Neuronal stem cell (in vitro differentiated cells): ENCODE data around the gene THRAP3.

ENCODE experiments used
- DNase-seq: peaks from one replicate; pipeline ENCODE4 v3.0.0-alpha.2; 2013; ENCODE audit warnings: low spot score
- H2AFZ ChIP-seq: one replicate; pipeline ENCODE4 v1.6.1; 2013; ENCODE audit warnings: mild to moderate bottlenecking, low read length, inconsistent platforms
- H2AK5ac ChIP-seq: 2 replicates; pipeline ENCODE4 v1.6.1; 2013; ENCODE audit warnings: low read depth, mild to moderate bottlenecking, inconsistent platforms, low read length, moderate library complexity, mixed read lengths
- H2BK120ac ChIP-seq: 2 replicates; pipeline ENCODE4 v1.6.1; 2013; ENCODE audit warnings: low read depth, mild to moderate bottlenecking, inconsistent platforms, low read length, moderate library complexity, mixed read lengths
- H2BK12ac ChIP-seq: one replicate; pipeline ENCODE4 v1.6.1; 2013; ENCODE audit warnings: low read length, inconsistent platforms
- H2BK15ac ChIP-seq: 2 replicates; pipeline ENCODE4 v1.6.1; 2013; ENCODE audit warnings: mild to moderate bottlenecking, low read length, inconsistent platforms, mixed read lengths
- H2BK5ac ChIP-seq: one replicate; pipeline ENCODE4 v1.6.1; 2013; ENCODE audit warnings: inconsistent platforms, mild to moderate bottlenecking, low read length, moderate library complexity
- H3K14ac ChIP-seq: one replicate; pipeline ENCODE4 v1.6.1; 2013; ENCODE audit warnings: low read length, inconsistent platforms
- H3K18ac ChIP-seq: 2 replicates; pipeline ENCODE4 v1.6.1; 2013; ENCODE audit warnings: low read length, inconsistent platforms
- H3K23ac ChIP-seq: 2 replicates; pipeline ENCODE4 v1.6.1; 2013; ENCODE audit warnings: low read depth, mild to moderate bottlenecking, mixed read lengths, low read length, inconsistent platforms; ENCODE audit not compliant: poor library complexity
- H3K27ac ChIP-seq: replicated peaks from 3 replicates; pipeline ENCODE4 v1.5.1; 2013; ENCODE audit warnings: low read length, inconsistent platforms
- H3K27me3 ChIP-seq, 3 experiments: 2 replicates each; pipeline ENCODE4 v1.6.1; 2013; ENCODE audit warnings: low read length in 3 of 3, mild to moderate bottlenecking in 2 of 3, inconsistent platforms in 1 of 3, low read depth in 1 of 3, mixed read lengths in 1 of 3, moderate library complexity in 1 of 3; ENCODE audit not compliant: control insufficient read depth in 3 of 3, insufficient read depth in 3 of 3
- H3K36me3 ChIP-seq, 2 donors: replicated peaks in 1 of 2; 2 replicates each; pipeline ENCODE4 v1.6.1; 2013; ENCODE audit warnings: low read length in 2 of 2; ENCODE audit not compliant: control insufficient read depth in 2 of 2, insufficient read depth in 2 of 2
- H3K4ac ChIP-seq: 2 replicates; pipeline ENCODE4 v1.6.1; 2013; ENCODE audit warnings: inconsistent platforms, mild to moderate bottlenecking, low read length, moderate library complexity
- H3K4me1 ChIP-seq, 2 donors: 1 replicate in 1 of 2; 2 replicates in 1 of 2; pipeline ENCODE4 v1.6.1; 2013; ENCODE audit warnings: low read length in 2 of 2, low read depth in 1 of 2; ENCODE audit not compliant: control insufficient read depth in 2 of 2, insufficient read depth in 1 of 2
- H3K4me2 ChIP-seq: one replicate; pipeline ENCODE4 v1.6.1; 2013; ENCODE audit warnings: mild to moderate bottlenecking, low read length, inconsistent platforms; ENCODE audit not compliant: insufficient read depth, poor library complexity, severe bottlenecking
- H3K4me3 ChIP-seq, 2 donors: 2 replicates each; pipeline ENCODE4 v1.5.1; 2013; ENCODE audit warnings: low read length in 2 of 2, mild to moderate bottlenecking in 2 of 2, inconsistent platforms in 1 of 2, moderate library complexity in 1 of 2
- H3K79me1 ChIP-seq: one replicate; pipeline ENCODE4 v1.6.1; 2013; ENCODE audit warnings: low read depth, mild to moderate bottlenecking, inconsistent platforms, low read length, moderate library complexity
- H3K9ac ChIP-seq: one replicate; pipeline ENCODE4 v1.6.1; 2013; ENCODE audit warnings: mild to moderate bottlenecking, low read depth, low read length, inconsistent platforms; ENCODE audit not compliant: poor library complexity
- H3K9me3 ChIP-seq, 2 donors: replicated peaks in 1 of 2; 2 replicates each; pipeline versions ENCODE3 to v1.6.1; 2013; ENCODE audit warnings: low read length in 2 of 2, mild to moderate bottlenecking in 2 of 2, inconsistent platforms in 1 of 2, low read depth in 1 of 2, mixed read lengths in 1 of 2, moderate library complexity in 1 of 2; ENCODE audit not compliant: control insufficient read depth in 2 of 2, insufficient read depth in 1 of 2
- H4K8ac ChIP-seq: one replicate; pipeline ENCODE4 v1.6.1; 2013; ENCODE audit warnings: low read depth, mild to moderate bottlenecking, inconsistent platforms, low read length, moderate library complexity
- H4K91ac ChIP-seq: one replicate; pipeline ENCODE4 v1.6.1; 2013; ENCODE audit warnings: low read length, low read depth, mild to moderate bottlenecking, inconsistent platforms; ENCODE audit not compliant: poor library complexity
- WGBS, 2 donors: extraction: QIAGEN DNeasy Blood & Tissue Kit; methylation state at CpG; one replicate each; pipeline ENCODE4 v1.1.7; 2013; ENCODE audit warnings: missing lambda C conversion rate in 2 of 2, mixed read lengths in 1 of 2; ENCODE audit not compliant: insufficient read length in 2 of 2, insufficient replicate concordance in 1 of 2; ENCODE audit errors: extremely low coverage in 2 of 2; 5-methylcytosine and 5-hydroxymethylcytosine counted together

The THRAP3 gene

DNA sequence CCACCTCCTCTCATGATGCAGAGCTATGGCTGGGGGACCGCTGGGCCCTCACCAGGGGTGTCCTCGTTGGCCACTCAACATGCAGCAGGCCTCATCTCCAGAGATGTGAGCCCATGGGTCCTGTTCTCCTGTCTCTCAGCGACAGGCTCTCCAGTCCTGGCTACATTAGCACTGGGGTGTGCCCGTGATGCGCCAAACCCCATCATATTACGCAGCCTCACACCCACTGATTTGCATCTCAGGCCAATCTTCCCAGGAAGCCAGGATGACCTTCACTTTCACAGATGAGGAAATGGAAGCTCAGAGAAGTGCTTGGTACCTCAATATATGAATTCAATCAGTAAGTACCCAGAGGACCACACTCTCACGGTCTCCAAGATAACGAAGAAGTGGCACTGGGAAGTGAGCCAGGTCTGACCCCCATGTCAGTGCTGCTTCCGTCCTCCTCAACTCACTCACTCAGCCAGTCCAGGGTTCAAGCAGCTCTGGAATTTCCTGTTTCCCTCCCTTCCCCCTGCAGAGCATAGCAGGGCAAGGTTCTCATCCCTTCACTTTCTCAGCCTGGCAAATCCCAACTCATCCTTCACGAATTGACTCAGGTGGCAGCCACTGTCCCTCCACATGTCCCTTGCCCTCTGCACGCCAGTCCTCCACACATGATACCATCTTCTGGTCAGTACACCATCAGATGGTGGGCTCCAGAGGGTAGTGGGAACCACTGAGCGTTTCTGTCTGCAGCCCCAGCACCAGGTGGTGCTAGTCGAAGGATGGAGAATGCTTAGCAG, 128.1 kb downstream of the THRAP3 start:
- peak overlapping the region; percentile 75 for H2BK15ac ChIP-seq
- H3K36me3 ChIP-seq, result peaks cover 33 to 75% of the 10 kb centered on the region in 2 donors
- no peak overlapping the region for H2BK12ac ChIP-seq
- no CpG with 5 or more reads among the region's 13 CpGs for WGBS, 2 donors
- H4K8ac ChIP-seq, result no peak overlapping the region
- peak overlapping the region; percentile 23 for H3K4ac ChIP-seq
- no peak overlapping the region for H3K14ac ChIP-seq
- DNase-seq, result no peak
- H3K18ac ChIP-seq, result peak overlapping the region; percentile 65
- peak overlapping the region; percentile 27 for H3K23ac ChIP-seq
- H3K4me3 ChIP-seq, result no peak overlapping the region
- H4K91ac ChIP-seq, result peak overlapping the region; percentile 35
- no peak overlapping the region for H3K9ac ChIP-seq
- H3K27ac ChIP-seq, result no peak overlapping the region
- peaks cover 0 to 1% of the 10 kb centered on the region in 2 donors for H3K9me3 ChIP-seq
- no peaks in the 10 kb centered on the region for H3K27me3 ChIP-seq
- H2BK120ac ChIP-seq, result no peak overlapping the region
- H2AK5ac ChIP-seq, result peak overlapping the region; percentile 36
- H2AFZ ChIP-seq, result no peak overlapping the region
- peaks cover 26 to 29% of the 10 kb centered on the region in 2 donors for H3K4me1 ChIP-seq
- H3K79me1 ChIP-seq, result no peaks in the 10 kb centered on the region
- H2BK5ac ChIP-seq, result peak overlapping the region; percentile 33
- H3K4me2 ChIP-seq, result peak overlapping the region; percentile 18

DNA sequence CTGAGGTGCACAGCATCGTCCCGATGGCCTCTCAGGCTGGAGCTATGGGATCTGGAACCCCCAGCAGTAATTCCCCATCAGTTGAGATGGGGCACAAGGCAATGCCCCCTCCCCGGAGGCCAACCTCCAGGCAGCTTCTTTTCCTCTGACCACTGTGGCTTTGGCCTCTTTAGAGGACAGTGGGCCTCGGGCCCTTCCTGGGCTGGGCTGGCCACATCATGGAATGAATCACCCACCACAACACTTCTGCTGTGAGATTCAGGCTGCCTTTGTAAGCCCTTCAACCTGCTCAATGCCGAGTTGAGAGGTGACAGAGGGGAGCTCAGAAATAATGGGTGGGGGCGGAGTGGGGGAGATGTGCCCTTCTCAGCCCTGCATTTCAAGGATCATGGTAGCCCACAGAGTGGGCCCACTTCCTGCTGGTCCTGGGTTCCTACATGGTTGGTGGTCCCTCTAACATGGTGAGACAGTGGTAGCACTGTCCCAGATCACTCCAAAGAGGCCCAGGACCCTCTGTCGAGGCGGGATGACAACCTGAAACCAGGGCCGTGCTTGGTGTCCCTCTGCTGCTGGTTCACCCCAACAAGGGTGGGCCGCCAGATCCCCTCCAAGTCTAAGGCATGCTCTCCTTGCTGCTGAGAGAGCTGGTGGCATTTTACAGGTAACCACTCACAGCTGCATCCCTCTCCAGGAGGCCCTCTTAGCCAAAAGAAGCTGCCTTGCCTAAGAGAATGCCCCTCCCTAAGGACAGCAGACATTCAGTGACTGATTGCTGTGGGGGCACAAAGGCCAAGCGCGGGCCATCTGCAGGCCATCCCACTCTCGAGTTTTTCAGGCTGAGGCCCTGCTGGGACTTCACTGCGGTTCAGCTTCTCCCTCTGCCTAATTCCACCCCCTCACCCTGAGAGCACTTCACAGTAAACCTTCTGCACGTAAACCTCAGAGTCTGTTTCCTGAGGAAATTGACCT, 129.0 kb downstream of the THRAP3 start:
- H2BK120ac ChIP-seq, result no peak overlapping the region

DNA sequence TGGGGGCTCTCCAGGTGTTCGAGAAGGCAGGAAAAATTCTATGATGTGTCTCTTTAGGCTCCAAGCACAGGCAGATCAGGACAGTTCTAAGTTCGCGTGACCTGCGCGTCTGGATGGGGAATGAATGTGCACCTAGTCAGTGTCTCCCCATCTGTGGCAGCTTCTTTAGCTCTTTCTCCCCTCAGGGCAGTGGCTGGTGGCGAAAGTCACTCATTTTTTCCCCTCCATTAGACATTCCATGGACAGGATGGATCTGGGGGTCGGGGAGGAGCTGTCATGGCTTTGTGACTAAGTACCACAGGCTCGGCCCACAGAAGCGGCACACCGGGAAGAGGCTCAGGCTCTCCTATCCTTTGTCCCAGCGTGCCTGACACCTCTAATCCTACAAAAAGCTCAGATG, 130.2 kb downstream of the THRAP3 start:
- H3K18ac ChIP-seq, result no peak overlapping the region
- H3K27ac ChIP-seq, result no peak overlapping the region
- no peak overlapping the region for H2AFZ ChIP-seq
- H3K9me3 ChIP-seq, result no peaks in the 10 kb centered on the region
- H2BK5ac ChIP-seq, result no peak overlapping the region
- H3K4me1 ChIP-seq, result peaks cover 26 to 29% of the 10 kb centered on the region in 2 donors
- H3K9ac ChIP-seq, result no peak overlapping the region
- H3K36me3 ChIP-seq, result peaks cover 29 to 76% of the 10 kb centered on the region in 2 donors
- DNase-seq, result no peak
- no peak overlapping the region for H2BK120ac ChIP-seq
- H3K4ac ChIP-seq, result no peak overlapping the region
- no peak overlapping the region for H2BK12ac ChIP-seq
- no peak overlapping the region for H2AK5ac ChIP-seq
- no peak overlapping the region for H4K91ac ChIP-seq
- no peak overlapping the region for H3K4me3 ChIP-seq
- WGBS, 2 donors, result no CpG with 5 or more reads among the region's 11 CpGs
- H3K79me1 ChIP-seq, result peaks cover 3% of the 10 kb centered on the region
- H3K4me2 ChIP-seq, result no peak overlapping the region
- no peak overlapping the region for H4K8ac ChIP-seq
- H2BK15ac ChIP-seq, result no peak overlapping the region
- H3K27me3 ChIP-seq, result no peaks in the 10 kb centered on the region
- H3K23ac ChIP-seq, result no peak overlapping the region
- no peak overlapping the region for H3K14ac ChIP-seq

More for the DNA sequence above, 129.0 kb downstream of the THRAP3 start:
- Histone ChIP-seq H3K23ac (peak overlapping the region; percentile 13), H3K14ac (no peak overlapping the region), H2AK5ac (peak overlapping the region; percentile 36), H3K4me2 (no peak overlapping the region), H3K27me3 (no peaks in the 10 kb centered on the region), H2BK12ac (no peak overlapping the region), H3K27ac (no peak overlapping the region), H4K91ac (peak overlapping the region; percentile 35), H3K79me1 (peaks cover 3% of the 10 kb centered on the region), H3K9ac (no peak overlapping the region), H2AFZ (no peak overlapping the region), H2BK15ac (peak overlapping the region; percentile 75), H3K4ac (no peak overlapping the region), H3K36me3 (peaks cover 34 to 75% of the 10 kb centered on the region in 2 donors), H3K4me1 (peaks cover 26 to 29% of the 10 kb centered on the region in 2 donors), H2BK5ac (peak overlapping the region; percentile 33), H3K4me3 (no peak overlapping the region), H3K18ac (peak overlapping the region; percentile 9), H3K9me3 (peaks cover 0 to 1% of the 10 kb centered on the region in 2 donors), H4K8ac (no peak overlapping the region)
- no CpG with 5 or more reads among the region's 15 CpGs for WGBS, 2 donors
- no peak for DNase-seq
